B cell (primary cell): Measurements from ENCODE around the gene SLC35A3. TPM values are rescaled to one million over a fixed set of nuclear protein-coding genes. Genes with fewer than 3 reads are reported as not detected.

Experiments
- ATAC-seq: fragments of 200-7000 bp; cut with Tn5 transposase; one replicate; pipeline ENCODE4 v1.10.0; 2021; ENCODE audit warnings: low read depth, mild to moderate bottlenecking, moderate number of reproducible peaks, moderate library complexity
- CTCF ChIA-PET: fragments of 350-600 bp; sonication (Branson Sonifier 250); formaldehyde crosslinking; loops from one replicate; lab custom pipeline; 2021; ENCODE audit warnings: antibody characterized with exemption, inconsistent platforms; lab: Charles Lee
- POLR2A ChIA-PET: fragments of 350-600 bp; sonication (Branson Sonifier 250); formaldehyde crosslinking; loops from one replicate; lab custom pipeline; 2021; ENCODE audit warnings: antibody characterized with exemption; lab: Charles Lee
- DNase-seq: peaks from one replicate; pipeline ENCODE4 v3.0.0; 2013
- H2AFZ ChIP-seq: 2 replicates; pipeline ENCODE4 v1.6.1; 2012; ENCODE audit warnings: mild to moderate bottlenecking, low read depth, low read length; ENCODE audit not compliant: insufficient read depth, poor library complexity, severe bottlenecking
- H3K27ac ChIP-seq, 2 donors: 1 replicate in 1 of 2; 2 replicates in 1 of 2; pipeline ENCODE4 v1.5.1; 2012 to 2013; ENCODE audit warnings: low read length in 2 of 2, mild to moderate bottlenecking in 2 of 2, moderate library complexity in 1 of 2
- H3K27me3 ChIP-seq, 4 experiments: fragments of 200-600 bp in 1 of 4; sonication (generic) in 1 of 4; replicated peaks in 1 of 4; 1 replicate in 2 of 4; 2 replicates in 2 of 4; pipeline versions ENCODE4 v1.6.1 to v1.7.0; 2013 to 2016; ENCODE audit warnings: low read length in 3 of 4, mild to moderate bottlenecking in 2 of 4, mixed read lengths in 1 of 4, moderate library complexity in 1 of 4; ENCODE audit not compliant: insufficient read depth in 4 of 4, control insufficient read depth in 3 of 4; ENCODE audit errors: control extremely low read depth in 1 of 4
- H3K36me3 ChIP-seq, 2 experiments: replicated peaks in 1 of 2; 1 replicate in 1 of 2; 2 replicates in 1 of 2; pipeline versions ENCODE4 v1.6.1 to v1.7.1; 2013; ENCODE audit warnings: low read length in 1 of 2; ENCODE audit not compliant: insufficient read depth in 2 of 2, control insufficient read depth in 1 of 2; ENCODE audit errors: control extremely low read depth in 1 of 2, extremely low read depth in 1 of 2
- H3K4me1 ChIP-seq, 2 donors: fragments of 200-600 bp in 1 of 2; sonication (generic) in 1 of 2; 1 replicate in 1 of 2; 2 replicates in 1 of 2; pipeline versions ENCODE4 v1.5.1 to v1.6.1; 2013 to 2017; ENCODE audit warnings: low read length in 2 of 2; ENCODE audit not compliant: control insufficient read depth in 2 of 2, insufficient read depth in 2 of 2
- H3K4me2 ChIP-seq: replicated peaks from 2 replicates; pipeline ENCODE3; 2012; ENCODE audit warnings: mild to moderate bottlenecking, low read depth, low read length; ENCODE audit not compliant: poor library complexity, severe bottlenecking
- H3K4me3 ChIP-seq, 5 experiments: fragments of 200-600 bp in 1 of 5; sonication (generic) in 1 of 5; 1 replicate in 3 of 5; 2 replicates in 2 of 5; pipeline versions ENCODE4 v1.5.1 to v1.7.0; 2011 to 2016; ENCODE audit warnings: low read length in 4 of 5, mild to moderate bottlenecking in 4 of 5, low read depth in 2 of 5, control low read depth in 1 of 5, moderate library complexity in 1 of 5; ENCODE audit not compliant: insufficient read depth in 1 of 5; ENCODE audit errors: control extremely low read depth in 1 of 5, extremely low read depth in 1 of 5
- H3K79me2 ChIP-seq: fragments of 200-600 bp; sonication (generic); one replicate; pipeline ENCODE4 v1.6.0; 2016; ENCODE audit warnings: low read length; ENCODE audit not compliant: control insufficient read depth, insufficient read depth
- H3K9ac ChIP-seq: fragments of 200-600 bp; sonication (generic); 2 replicates; pipeline ENCODE4 v1.6.1; 2017; ENCODE audit warnings: mild to moderate bottlenecking, low read length, moderate library complexity
- H3K9me3 ChIP-seq, 3 donors: one replicate each; pipeline versions ENCODE4 v1.6.1 to v1.7.1; 2013; ENCODE audit warnings: low read length in 2 of 3; ENCODE audit not compliant: control insufficient read depth in 2 of 3, insufficient read depth in 1 of 3; ENCODE audit errors: control extremely low read depth in 1 of 3
- H4K20me1 ChIP-seq: 2 replicates; pipeline ENCODE4 v1.6.0; 2012; ENCODE audit warnings: mild to moderate bottlenecking, low read length; ENCODE audit not compliant: insufficient read depth, control insufficient read depth, poor library complexity, severe bottlenecking
- H3K27ac Mint-ChIP-seq: one replicate; pipeline ENCODE4 v1.8.0; 2021; ENCODE audit warnings: mixed read lengths
- H3K27me3 Mint-ChIP-seq: one replicate; pipeline ENCODE4 v1.8.0; 2021; ENCODE audit warnings: mixed read lengths
- H3K4me1 Mint-ChIP-seq: one replicate; pipeline ENCODE4 v1.8.0; 2021; ENCODE audit warnings: mixed read lengths
- H3K4me3 Mint-ChIP-seq: one replicate; pipeline ENCODE4 v1.8.0; 2021; ENCODE audit warnings: mixed read lengths
- H3K9me3 Mint-ChIP-seq: one replicate; pipeline ENCODE4 v1.8.0; 2022; ENCODE audit warnings: mixed read lengths; ENCODE audit not compliant: insufficient read depth
- CTCF ChIP-seq: fragments of 200-600 bp; IDR thresholded peaks from one replicate; pipeline ENCODE4 v1.8.0; 2022; ENCODE audit warnings: antibody characterized with exemption, mild to moderate bottlenecking
- EZH2 ChIP-seq: IDR thresholded peaks from 2 replicates; pipeline ENCODE4 v1.6.1; 2012; ENCODE audit warnings: borderline replicate concordance, low read depth, mild to moderate bottlenecking, moderate library complexity, low read length; ENCODE audit not compliant: insufficient read depth, poor library complexity, severe bottlenecking
- WGBS: methylation state at CpG from one replicate; pipeline ENCODE4 v1.1.5; 2013; ENCODE audit warnings: missing lambda C conversion rate; ENCODE audit not compliant: insufficient coverage; 5-methylcytosine and 5-hydroxymethylcytosine counted together
- intact Hi-C: fragments of 100-400 bp; cut with micrococcal nuclease; formaldehyde crosslinking; loops from one replicate; pipeline ENCODE4 v1.10.0; 2022
- polyA plus RNA-seq: library from polyadenylated mRNA; depleted of rRNA; stranded (reverse); fragments of >200 nt; gene quantifications from 2 replicates; pipeline ENCODE4 v1.2.3, GENCODE V29; 2012
- total RNA-seq, 2 donors: library from RNA; stranded (reverse); fragments of 120-200 nt in 1 of 2; gene quantifications; 1 replicate in 1 of 2; 2 replicates in 1 of 2; pipeline versions ENCODE4 v1.2.3 to v1.2.4, GENCODE V29; 2013 to 2022

Gene SLC35A3
- total and polyA plus RNA-seq, 2 donors (not counting 1 experiment from before 2014, with no cell fraction given) = 10.7 to 30.2 TPM

- POLR2A ChIA-PET = no interaction called here
- CTCF ChIA-PET = no interaction called here
These were observed 8.4 kb downstream of the SLC35A3 start for GRCh38 chr1:99978218-99978617.

GRCh38 chr1:99979091-99979490, 9.3 kb downstream of the SLC35A3 start:
- Histone ChIP-seq H3K4me1 (no peaks in the 10 kb centered on the region), H3K4me3 (no peak overlapping the region), H3K27ac (no peak overlapping the region), H3K4me2 (no peak overlapping the region), H2AFZ (no peak overlapping the region), H4K20me1 (no peaks in the 10 kb centered on the region), H3K27me3 (no peaks in the 10 kb centered on the region), H3K79me2 (peaks cover 43% of the 10 kb centered on the region), H3K9ac (no peak overlapping the region), H3K9me3 (peaks cover 0 to under 1% (median 0%) of the 10 kb centered on the region in 3 donors), H3K36me3 (peaks cover 8 to 19% of the 10 kb centered on the region in 2 experiments)
- Mint-ChIP-seq H3K4me3 (no peak overlapping the region), H3K4me1 (no peaks in the 10 kb centered on the region), H3K27me3 (no peaks in the 10 kb centered on the region), H3K9me3 (peaks cover 2% of the 10 kb centered on the region), H3K27ac (no peak overlapping the region)
- POLR2A ChIA-PET = interaction anchor here (0.6 kb wide), 1 partner anchor 8 kb away, joined by 5 read pairs; no protein-coding TSS in a partner anchor
- CTCF ChIA-PET = no interaction called here
- DNase-seq (no peak), ATAC-seq (no peak)
- intact Hi-C loops = loop anchor here (10.0 kb wide), 1 partner anchor 286 kb away; the partner anchor contains the start of gene RTCA
- TF ChIP-seq EZH2 (no peak), CTCF (no peak)

More at GRCh38 chr1:99978218-99978617, 8.4 kb downstream of the SLC35A3 start:
- Histone ChIP-seq H3K27ac (no peak overlapping the region), H3K27me3 (no peaks in the 10 kb centered on the region), H4K20me1 (no peaks in the 10 kb centered on the region), H3K9me3 (no peaks in the 10 kb centered on the region), H3K9ac (no peak overlapping the region), H3K36me3 (peaks cover 8 to 19% of the 10 kb centered on the region in 2 experiments), H3K4me1 (no peaks in the 10 kb centered on the region), H2AFZ (no peak overlapping the region), H3K79me2 (peaks cover 52% of the 10 kb centered on the region), H3K4me3 (no peak overlapping the region), H3K4me2 (no peak overlapping the region)
- Mint-ChIP-seq H3K9me3 (peaks cover 2% of the 10 kb centered on the region), H3K27me3 (no peaks in the 10 kb centered on the region), H3K4me1 (no peaks in the 10 kb centered on the region), H3K27ac (no peak overlapping the region), H3K4me3 (no peak overlapping the region)
- TF ChIP-seq EZH2 = no peak
- TF ChIP-seq CTCF = no peak
- no CpG with 5 or more reads among the region's 2 CpGs for WGBS
- DNase-seq = no peak
- no peak for ATAC-seq
- intact Hi-C loops = loop anchor here (10.0 kb wide), 1 partner anchor 287 kb away; the partner anchor contains the start of gene RTCA
